C4-2B (cell line): Measurements from ENCODE around the gene TMEM132D.

Source experiments
- H3K27ac ChIP-seq: fragments of 450-650 bp; 2 replicates; pipeline ENCODE4 v1.5.1; 2017
- ZFX ChIP-seq: fragments of 450-650 bp; IDR thresholded peaks from 2 replicates; pipeline ENCODE4 v1.6.1; 2017
- TF ChIP-seq, protein P1 (sequence below): fragments of 450-650 bp; conservative IDR thresholded peaks from 2 replicates; pipeline ENCODE4 v1.5.1; 2017; ENCODE audit warnings: mild to moderate bottlenecking

Gene TMEM132D

DNA sequence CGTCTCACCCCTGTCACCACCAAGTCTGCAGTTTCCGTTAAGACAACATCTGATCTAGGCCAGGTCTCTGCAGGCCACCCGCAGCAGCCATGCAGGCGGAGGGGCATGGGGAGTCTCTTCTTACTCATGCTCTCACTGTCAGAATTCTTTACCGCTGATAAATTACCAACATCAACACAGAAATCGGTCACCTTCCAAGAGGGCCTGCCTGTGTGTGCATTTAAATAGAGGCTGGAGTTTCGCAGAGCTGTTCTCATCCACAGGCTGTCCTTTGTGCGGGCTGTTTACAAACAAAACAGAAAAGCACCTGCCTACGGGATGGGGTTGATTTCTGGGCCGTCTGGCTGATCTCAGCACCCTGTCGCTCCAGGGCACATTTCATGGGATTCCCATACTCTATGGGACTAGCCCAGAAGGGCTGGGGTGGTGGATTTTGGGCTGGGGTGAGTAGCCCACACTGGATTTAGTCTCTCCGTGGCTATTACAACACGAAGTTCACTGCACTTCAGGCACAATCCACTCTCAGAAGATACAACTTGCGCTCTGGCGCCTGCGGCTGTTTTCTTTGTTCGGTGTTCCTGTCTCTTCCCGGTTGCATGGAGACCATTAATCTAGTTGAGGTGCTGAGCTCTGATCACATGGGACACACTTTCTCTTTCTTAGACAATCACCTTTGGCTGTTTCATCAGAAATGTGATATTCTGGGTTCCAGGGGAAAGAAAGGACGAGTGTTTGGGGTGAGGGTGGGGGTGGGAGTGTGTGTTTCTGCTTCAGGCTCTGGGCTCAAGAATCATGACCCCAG lies 719.5 kb downstream of the TMEM132D start:
- H3K27ac ChIP-seq: no peak overlapping the region
- no peak for TF ChIP-seq ZFX
- TF ChIP-seq, protein P1, sequence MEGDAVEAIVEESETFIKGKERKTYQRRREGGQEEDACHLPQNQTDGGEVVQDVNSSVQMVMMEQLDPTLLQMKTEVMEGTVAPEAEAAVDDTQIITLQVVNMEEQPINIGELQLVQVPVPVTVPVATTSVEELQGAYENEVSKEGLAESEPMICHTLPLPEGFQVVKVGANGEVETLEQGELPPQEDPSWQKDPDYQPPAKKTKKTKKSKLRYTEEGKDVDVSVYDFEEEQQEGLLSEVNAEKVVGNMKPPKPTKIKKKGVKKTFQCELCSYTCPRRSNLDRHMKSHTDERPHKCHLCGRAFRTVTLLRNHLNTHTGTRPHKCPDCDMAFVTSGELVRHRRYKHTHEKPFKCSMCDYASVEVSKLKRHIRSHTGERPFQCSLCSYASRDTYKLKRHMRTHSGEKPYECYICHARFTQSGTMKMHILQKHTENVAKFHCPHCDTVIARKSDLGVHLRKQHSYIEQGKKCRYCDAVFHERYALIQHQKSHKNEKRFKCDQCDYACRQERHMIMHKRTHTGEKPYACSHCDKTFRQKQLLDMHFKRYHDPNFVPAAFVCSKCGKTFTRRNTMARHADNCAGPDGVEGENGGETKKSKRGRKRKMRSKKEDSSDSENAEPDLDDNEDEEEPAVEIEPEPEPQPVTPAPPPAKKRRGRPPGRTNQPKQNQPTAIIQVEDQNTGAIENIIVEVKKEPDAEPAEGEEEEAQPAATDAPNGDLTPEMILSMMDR: no peak

GRCh38 chr12:129179941-129180553 lies 723.8 kb downstream of the TMEM132D start:
- no peak overlapping the region for H3K27ac ChIP-seq
- TF ChIP-seq, protein P1: no peak
- TF ChIP-seq ZFX: no peak

DNA sequence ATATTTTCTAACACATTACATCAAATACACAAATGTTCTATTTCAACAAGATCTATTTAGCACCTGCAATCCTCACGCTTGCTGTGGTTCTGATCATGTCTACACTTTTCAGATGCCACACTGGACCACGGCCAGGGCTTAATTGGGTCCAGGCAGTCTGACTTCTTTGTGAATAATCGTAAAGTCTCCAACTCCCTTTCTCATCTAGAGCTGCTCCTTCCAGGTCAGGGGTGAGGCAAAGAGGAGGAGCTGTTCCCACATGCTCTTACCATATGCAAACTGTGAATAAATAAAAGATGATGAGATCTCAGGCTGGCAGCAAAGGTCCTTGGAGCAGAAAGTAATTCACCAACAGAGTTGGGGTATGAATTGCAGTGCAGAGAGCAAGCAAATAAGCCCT lies 733.9 kb downstream of the TMEM132D start:
- TF ChIP-seq ZFX: no peak
- TF ChIP-seq, protein P1: no peak
- H3K27ac ChIP-seq: no peak overlapping the region

DNA sequence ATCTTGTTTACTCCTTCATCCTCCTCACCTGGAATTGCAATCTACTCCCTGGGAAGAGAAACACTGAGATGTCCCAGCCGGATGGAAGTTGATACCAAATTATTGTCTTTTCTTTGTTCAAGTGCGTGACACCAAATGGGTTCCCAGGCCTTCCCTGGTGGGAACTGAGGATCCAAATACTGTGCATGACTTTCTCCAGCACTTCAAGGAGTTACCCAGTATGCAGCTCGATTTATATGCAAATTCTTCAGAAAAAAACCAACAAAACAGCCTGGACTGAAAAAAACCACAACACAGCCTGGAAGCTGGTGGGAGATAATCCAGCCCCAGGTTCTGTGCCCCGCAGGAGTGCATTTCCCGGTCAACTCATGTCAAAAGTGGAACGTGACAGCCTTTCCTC lies 740.0 kb downstream of the TMEM132D start:
- TF ChIP-seq, protein P1: no peak
- TF ChIP-seq ZFX: no peak
- H3K27ac ChIP-seq: no peak overlapping the region

- no peak overlapping the region for H3K27ac ChIP-seq
- TF ChIP-seq, protein P1: no peak
- no peak for TF ChIP-seq ZFX
Observed at GRCh38 chr12:129163461-129163860, 740.4 kb downstream of the TMEM132D start.

GRCh38 chr12:129162805-129163204 lies 741.0 kb downstream of the TMEM132D start:
- H3K27ac ChIP-seq: no peak overlapping the region
- no peak for TF ChIP-seq ZFX

- H3K27ac ChIP-seq: no peak overlapping the region
- TF ChIP-seq, protein P1: no peak
- no peak for TF ChIP-seq ZFX
Observed at GRCh38 chr12:129161511-129161910, 742.3 kb downstream of the TMEM132D start.

GRCh38 chr12:129160282-129160681 lies 743.5 kb downstream of the TMEM132D start:
- TF ChIP-seq, protein P1: no peak
- no peak for TF ChIP-seq ZFX

More at GRCh38 chr12:129160282-129160681, 743.5 kb downstream of the TMEM132D start:
- no peak overlapping the region for H3K27ac ChIP-seq
